HG02571 (cell line): ENCODE data around the gene IWS1.
"Not testable (repeated sequence)": the region's sequence is repeated elsewhere in the genome, so short reads cannot be mapped to it uniquely, and the experiment has no call there.

Experiments used
- ATAC-seq: cut with Tn5 transposase; IDR thresholded peaks from one replicate; pipeline ENCODE4 v1.9.1; 2021; ENCODE audit warnings: mild to moderate bottlenecking, moderate library complexity; ENCODE audit not compliant: unreplicated experiment

Gene IWS1

DNA sequence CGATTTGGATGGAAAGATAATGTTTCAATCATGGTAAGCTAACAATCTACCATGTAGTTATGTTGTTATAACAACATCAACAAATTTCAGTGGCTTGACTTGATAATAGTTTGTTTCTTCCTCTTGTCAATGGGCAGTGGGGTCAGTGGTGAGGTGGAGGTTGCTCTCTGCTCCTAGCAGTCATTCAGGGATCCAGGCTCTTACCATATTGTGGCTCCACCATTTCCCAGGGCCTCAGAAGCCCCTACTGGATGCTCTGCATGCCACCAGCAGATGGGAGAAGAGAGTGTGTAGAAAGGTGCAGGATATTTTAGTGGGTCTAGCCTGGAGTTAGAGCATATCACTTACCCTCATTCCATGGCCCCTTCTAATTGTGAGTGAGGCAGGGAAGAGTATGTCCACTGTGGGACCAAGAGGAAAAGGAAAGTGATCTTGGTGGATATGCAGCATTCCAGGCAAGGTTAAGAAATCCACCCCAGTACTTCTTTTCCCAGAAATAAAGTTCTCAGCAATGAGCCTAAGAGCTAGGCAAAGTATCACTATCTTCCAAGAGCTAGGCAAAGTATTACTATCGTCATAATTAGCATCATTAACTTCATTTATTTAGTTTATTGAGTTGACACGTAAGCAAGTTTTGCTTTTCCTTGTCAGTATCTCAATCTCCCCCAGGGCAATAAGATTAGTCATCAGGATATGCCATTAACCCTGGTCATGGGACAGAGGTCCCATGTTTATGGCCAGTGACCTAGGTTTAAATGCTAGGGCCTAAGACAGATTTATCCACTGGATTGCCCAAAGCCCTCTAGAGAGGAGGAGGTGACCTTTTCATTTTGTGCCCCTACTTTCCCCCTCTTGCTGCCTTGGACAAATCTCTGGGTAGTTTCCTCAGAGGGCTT is 4.2 kb upstream of the IWS1 start:
- no peak for ATAC-seq

DNA sequence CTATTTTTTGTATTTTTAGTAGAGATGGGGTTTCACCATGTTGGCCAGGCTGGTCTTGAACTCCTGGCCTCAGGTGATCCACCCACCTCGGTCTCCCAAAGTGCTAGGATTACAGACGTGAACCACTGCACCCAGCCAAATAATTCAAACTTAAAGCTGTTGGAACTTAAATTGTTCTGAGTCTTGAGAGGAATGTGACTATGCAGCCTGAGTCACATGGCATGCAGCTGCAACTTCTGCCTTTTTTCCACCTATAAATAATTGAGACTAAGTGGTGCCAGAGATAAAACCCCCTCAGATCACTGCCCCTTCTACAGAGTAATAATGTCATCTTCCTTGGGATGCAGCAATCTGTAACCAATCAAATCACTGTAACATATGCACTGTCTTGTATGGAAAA is 3.1 kb upstream of the IWS1 start:
- ATAC-seq, result not testable (repeated sequence)

DNA sequence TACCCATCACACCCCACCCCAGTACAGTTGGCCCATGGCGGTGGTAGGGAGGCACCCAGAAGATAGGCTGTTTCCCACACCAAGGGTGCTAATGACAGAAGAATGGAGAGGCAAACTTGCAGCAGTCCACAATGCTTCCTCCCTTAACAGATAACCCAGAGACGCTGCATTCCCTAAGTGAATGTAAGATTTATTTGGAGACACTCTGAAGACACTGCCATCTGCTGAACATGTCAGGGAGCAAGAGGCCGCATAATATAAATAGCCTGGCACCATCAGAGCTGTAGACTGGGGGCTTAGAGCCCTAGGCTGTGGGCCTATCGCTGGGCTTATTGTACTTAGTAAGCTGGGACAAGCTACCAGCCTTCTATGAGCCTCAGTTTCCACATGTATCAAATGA is 2.2 kb upstream of the IWS1 start:
- no peak for ATAC-seq

DNA sequence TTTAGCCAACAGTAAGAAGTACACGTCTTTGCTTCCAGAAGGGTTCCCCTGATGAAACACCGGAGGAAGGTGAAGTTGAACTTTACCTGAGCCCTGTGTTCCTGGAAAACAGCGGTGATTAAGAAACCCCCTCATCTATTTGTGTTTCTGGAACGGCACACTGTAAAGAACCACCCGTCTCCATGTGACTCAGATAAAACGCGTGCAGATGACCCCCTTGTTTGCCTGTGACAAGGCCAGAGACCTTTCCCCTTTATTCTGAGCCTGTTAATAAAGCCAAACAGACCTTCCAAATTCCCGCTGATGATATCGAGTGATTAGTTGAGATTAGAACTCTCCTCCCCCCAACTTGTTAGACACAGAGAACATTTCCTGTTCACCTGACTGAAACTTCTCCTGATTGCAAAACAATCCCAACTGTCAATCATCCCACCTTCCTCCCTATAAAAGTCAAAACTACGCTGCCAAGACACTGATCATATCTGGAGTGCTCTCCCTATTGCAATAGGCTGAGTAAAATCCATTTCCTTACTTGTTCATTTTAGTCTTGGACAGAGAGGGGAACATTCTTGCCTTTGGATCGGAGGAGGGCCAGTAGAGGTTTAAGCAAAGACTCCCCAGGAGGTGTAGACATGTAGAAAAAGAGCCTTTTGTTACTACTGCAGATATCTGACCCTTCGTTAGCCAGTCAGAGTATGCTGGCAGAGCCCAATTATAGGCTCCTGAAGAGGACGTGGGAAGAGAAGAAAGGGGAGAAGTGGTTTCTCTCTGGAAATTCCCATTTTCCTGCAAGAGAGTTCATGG is 914 bp upstream of the IWS1 start:
- ATAC-seq, result no peak

DNA sequence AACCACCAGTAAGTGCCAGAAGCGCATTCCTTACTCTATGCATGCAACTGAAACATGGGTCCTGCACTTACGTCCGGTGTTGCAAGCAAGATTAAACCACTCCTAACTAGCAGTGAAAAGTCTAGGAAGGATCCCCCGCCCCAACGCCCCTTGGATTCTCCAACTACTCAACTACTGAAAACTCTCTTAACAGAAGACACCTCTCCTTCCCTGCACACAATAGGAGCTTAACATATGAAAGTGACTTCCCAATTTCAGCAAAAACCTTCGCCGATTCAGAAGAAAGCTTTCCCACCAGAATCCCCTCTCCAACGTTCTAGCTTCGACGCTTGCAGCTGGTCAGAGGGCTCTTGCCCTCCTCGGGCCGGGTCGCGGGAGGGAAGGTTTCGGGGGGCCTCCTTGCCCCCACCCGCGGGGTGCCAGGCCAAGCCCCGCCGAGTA is 578 bp downstream of the IWS1 start:
- ATAC-seq, result no peak

DNA sequence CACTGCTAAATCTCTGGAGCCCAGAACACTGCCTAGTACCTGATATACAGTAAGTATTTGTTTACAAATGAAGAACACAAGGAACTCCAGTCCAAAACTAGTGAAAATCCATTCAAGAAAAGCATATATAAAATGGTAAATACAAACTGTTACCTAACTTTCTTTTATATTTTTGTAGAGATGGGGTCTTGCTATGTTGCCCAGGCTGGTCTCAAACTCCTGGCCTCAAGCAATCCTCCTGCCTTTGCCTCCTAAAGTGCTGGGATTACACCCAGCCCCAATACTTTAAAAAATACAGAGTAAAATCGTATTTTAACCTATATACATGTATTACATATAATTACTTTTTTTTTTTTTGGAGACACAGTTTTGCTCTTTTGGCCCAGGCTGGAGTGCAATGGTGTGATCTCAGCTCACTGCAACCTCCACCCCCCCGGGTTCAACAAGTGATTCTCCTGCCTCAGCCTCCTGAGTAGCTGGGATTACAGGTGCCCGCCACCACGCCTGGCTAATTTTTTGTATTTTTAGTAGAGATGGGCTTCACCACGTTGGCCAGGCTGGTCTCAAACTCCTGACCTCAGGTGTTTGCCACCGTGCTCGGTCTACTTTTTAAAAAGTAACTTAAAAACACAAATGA is 2.0 kb downstream of the IWS1 start:
- not testable (repeated sequence) for ATAC-seq

DNA sequence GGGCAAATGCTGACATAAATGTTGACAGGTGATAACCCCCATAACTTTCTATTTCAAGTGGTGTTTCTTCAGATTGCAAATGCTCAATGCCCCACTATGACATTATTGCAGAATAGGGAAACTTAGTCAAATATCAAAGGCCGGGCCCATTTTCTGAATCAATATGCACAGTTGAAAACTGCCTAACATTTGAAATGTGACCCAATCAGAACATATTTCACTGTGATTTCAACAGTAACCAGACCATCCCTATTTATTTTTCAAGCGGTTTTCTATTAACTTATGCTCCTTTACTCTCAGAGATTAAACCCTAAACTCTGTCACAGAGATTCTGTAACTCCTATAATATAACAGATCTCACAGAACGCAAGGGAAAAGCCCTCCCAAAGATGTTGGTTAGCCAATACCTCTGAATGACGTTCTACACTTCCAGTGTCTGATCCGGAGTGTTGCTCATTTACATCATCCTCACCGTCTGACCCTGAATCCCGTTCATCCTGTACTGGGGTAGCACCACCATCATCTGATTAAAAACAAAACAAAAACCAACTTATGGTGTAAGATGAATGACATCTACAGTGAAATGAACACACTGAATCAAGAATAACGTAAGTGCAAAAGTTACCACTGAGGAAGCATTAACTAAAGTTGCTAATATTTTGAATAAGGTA is 2.9 kb downstream of the IWS1 start:
- ATAC-seq, result no peak

DNA sequence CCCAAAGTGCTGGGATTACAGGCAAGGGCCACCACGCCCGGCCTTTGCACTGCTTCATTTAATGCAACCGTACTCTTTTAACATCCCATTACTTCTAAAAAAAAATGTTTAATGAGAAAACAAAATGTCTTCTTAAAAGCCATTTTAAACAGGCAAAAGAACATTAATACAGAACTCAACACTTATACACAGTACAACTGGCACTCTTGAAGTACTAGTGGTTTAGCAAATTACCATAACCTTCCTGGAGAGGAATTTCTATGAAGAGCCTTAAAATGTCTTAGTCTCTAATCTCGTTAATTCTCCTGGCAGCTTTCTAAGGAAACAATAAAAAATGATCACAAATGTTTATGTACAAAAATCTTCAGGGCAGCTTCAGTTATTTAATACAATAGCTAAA is 5.9 kb downstream of the IWS1 start:
- ATAC-seq, result no peak

DNA sequence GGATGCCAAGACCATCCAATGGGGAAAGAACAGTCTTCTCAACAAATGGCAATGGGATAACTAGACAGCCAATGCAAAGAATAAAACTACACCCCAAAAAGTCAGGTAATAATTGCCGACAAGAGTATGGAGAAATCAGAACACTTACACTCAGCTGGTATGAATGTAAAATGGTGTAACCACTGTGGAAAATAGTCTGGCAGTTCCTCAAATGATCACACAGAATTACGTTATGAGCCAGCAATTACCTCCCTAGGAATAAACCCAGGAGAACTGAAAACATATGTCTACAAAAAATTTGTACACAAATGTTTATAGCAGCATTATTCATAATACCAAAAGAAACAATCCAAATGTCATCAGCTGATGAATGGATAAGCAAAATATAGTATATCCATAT is 8.8 kb downstream of the IWS1 start:
- ATAC-seq, result no peak

DNA sequence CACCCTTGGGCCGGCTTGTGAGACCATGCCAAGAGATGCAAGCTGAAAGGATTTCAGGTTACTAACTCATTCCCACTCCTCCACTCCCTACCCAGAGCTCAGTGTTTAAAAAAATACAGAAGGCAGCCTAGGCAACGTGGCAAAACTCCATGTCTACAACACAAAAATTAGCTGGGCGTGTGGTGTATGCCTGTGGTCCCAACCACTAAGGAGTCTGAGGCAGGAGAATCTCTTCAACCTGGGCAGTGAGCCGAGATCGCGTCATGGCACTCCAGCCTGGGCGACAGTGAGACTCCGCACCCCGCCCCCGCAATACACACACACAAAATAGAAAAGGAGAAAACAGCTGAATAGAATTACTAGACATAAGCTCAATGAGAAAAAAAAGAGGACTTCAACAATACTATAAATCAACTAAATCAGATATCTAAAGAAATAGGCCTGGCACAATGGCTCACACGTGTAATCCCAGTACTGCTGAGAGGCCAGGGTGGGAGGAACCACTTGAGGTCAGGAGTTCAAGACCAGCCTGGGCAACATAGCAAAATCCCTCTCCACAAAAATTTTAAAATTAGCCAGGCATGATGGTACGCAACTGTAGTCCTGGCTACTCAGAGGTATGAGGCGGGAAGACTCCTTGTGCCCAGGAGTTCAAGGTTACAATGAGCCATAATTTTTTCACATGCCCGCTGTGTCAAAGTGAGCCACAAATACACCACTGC is 10.1 kb downstream of the IWS1 start:
- ATAC-seq, result no peak

DNA sequence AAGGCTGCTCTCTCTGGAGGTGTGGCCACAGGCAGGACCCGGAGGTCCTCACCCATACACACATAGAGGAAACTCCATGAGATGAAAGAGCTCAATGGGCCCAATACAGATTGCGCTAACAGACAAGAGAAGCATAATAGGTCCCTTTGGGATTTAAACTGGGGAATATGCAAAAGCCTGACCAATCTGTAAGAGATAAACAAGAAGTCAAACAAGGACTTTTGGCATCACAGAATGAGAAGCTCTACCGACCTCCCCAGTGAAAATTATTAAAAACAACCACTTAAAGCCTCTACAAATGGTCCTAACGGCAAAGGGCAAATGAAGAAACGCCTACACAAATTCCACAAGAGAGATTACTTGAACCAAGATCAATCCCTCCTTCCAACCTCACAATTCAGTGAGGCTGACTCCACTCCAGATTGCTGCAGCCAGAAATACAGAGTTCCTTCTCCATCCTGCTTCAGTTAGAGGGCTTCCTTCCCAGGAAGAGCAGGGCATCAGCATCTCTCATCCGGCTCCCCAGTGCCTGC is 10.8 kb downstream of the IWS1 start:
- ATAC-seq, result no peak

DNA sequence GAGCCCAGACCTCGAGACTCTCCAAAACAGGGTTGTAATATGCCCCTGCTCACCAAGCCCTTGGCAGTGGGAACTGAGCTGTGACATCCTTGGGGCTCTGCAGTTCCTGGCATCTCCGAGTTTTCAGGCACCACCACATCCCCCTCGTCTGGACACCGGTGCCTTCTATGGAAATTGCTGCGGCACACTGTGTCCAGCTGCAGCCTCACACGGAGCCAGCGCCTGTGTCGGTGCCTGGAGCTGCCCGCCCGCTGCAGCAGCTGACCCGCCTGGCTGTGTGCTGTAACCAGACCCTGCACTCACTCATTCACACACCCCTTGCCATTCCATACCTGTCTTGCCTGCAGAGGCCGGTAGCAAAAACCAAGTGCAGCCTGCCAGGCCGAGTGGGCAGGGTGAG is 11.8 kb downstream of the IWS1 start:
- ATAC-seq, result no peak

DNA sequence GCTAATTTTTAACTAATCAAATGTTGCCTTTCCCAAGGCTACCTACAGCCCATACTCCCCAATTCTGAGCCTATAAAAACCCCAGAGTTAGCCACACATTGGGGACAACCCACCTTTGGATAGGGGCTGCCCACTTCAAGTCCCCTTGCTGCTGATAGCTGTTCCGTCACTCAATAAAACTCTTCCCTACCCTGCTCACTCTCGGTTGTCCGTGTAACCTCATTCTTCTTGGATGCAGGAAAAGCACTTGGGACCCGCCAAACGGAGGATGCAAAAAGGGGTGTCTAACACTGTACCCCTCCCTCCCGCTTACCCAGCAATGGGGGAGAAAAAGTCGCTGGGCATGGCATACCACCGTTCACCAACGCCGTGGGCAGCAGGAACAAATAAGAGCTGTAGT is 12.2 kb downstream of the IWS1 start:
- ATAC-seq, result no peak

DNA sequence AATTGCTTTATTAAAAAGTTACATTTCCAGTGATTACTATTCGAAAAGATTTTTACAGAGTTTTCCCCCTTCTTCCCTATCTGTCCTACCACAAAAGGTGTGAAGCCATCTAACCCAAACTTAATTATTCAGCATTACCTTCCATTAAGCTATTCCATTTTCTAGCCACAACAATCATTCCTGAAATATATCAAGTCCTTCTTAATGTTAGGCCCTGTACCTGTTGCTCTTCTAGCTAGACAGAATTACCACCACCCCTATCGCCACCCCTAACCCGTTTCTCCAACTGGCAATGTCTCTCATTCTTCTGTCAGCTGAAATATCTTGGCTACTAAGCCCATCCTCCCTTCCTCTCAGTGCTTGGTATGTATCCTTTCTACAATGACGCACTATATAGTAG is 13.9 kb downstream of the IWS1 start:
- ATAC-seq, result no peak

DNA sequence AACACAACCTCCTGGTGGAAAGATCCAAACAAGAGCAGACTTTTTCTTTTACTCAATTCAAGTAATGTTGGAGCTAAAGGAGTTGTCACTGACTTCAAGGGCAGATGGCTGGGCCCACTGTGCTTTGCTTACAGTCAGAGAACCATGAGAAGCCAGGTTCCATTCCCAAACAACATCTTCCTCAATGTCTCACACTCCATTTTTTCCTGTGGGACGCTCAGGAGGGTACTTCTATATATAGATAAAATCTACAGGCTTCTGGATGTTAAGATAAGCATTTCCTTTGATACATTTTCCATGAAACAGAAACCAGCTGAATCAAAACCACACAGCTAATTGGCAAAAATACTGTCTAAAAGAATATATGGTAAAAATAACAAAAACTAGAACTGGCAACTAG is 14.4 kb downstream of the IWS1 start:
- ATAC-seq, result no peak

DNA sequence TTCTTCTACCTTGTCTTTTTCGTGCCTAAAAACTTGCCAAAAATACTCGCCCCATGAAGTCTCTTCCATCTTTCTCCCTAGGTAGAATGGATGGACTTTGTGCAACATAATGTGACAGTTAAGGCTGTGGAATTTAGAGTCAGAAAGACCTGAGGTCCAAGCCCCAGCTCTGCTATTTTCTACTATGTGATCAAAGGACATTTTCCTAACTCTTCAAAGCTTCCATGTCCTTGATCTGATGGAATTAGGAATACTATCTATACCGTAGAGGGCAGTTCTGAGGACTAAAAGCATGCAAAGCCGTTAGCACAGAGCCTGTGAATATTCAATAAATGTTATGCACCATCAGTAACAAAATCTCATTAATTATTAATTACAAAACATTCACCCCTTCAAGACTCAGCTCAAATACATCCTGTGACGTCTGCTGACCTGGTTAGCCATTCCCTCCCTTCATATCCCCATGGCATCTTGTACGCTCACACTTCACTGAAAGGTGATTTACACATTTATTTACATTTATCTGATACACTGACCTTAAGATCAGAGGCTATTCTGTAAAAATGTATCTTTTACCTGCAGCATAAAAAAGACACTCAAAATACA is 15.1 kb downstream of the IWS1 start:
- no peak for ATAC-seq

DNA sequence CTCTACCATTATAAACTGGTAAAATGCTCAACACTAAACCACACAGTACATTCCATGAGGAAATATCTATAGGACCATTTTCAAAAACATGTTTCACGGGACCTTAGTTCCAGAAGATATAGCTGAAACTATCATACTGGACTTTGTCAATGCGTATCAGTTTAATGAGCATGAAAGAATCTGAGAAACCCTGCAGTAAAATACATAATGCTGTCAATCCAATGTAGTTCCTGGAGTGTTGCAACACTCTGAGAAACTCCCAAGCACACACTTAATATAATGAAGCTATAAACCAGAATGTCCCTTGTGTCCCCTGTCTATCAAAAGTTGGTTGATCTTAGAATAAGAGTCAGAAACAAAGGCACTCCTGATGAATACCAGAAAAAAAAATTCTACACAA is 16.2 kb downstream of the IWS1 start:
- ATAC-seq, result no peak

DNA sequence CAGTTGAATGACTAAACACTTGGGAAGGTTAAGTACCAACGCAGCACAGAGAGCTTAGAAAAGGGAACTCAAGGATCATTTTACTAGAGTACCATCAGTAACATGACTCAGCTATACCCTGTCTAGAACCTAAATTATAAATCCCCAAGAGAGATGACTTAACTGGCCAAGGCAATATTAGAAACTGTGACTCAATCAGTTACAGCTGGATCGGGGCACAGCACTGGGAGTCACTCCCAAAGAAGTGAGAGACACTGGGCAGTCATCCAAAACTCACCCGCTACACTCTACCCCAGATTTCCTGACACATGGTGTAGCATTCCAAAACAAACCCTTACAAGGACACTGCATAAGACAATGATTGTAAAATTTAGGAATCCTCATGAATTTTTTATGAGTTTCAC is 17.7 kb downstream of the IWS1 start:
- no peak for ATAC-seq

DNA sequence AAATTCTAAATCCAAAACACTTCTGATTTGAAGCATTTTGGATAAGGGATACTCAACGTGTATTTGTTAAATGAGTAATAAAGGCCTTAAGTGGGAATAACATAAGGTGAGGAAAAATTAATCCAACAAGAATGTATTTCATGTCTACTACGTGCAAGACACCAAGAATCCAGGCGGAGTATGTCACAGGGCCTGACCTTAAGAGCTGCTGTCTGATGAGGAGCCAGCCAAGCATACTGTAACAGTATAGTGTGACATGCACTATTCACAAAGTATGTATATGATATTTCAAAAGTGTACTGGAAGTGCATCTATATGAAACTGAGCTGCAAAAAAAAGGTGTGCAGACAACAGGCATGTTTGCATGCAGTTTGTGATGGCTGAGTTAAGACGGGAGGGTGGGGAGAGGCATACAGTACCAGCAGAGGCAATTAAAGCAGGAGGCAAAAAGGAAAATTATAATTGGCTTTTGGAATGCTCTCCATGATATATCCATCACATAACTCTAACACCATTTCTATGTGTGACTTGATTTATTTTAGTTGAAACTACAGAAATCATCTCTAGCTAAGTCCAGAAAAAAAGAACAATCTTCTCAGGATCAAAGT is 18.2 kb downstream of the IWS1 start:
- ATAC-seq, result no peak
